Mononuclear cell (primary cell): ENCODE measurements around the gene KHDC3L. TPM values are rescaled to one million over a fixed set of nuclear protein-coding genes. Genes with fewer than 3 reads are reported as not detected.

ENCODE experiments used
- H3K27me3 ChIP-seq: 2 replicates; pipeline ENCODE4 v1.6.0; 2011; ENCODE audit warnings: low read length, control low read depth; ENCODE audit not compliant: insufficient read depth
- H3K4me1 ChIP-seq: 2 replicates; pipeline ENCODE4 v1.5.1; 2011; ENCODE audit warnings: mild to moderate bottlenecking, low read length, control low read depth; ENCODE audit not compliant: insufficient read depth
- H3K4me3 ChIP-seq: 2 replicates; pipeline ENCODE4 v1.5.1; 2011; ENCODE audit warnings: mild to moderate bottlenecking, low read length, moderate library complexity
- H3K9me3 ChIP-seq: 2 replicates; pipeline ENCODE4 v1.5.1; 2011; ENCODE audit warnings: low read depth, mild to moderate bottlenecking, control low read depth, low read length
- total RNA-seq: library from RNA; depleted of rRNA; stranded (reverse); fragments of >200 nt; gene quantifications from one replicate; pipeline ENCODE4 v1.2.3, GENCODE V29; 2012

KHDC3L gene
- total RNA-seq = not detected

- Histone ChIP-seq H3K4me1 (no peaks in the 10 kb centered on the region), H3K27me3 (no peaks in the 10 kb centered on the region), H3K9me3 (no peaks in the 10 kb centered on the region), H3K4me3 (no peak within 1 kb of the TSS)
These were observed at the start of gene KHDC3L for GRCh38 chr6:73362358-73362757. Gene KHDC3L (plus strand): TSS chr6:73362658. CDS start chr6:73362730, 72 bp downstream.

GRCh38 chr6:73314577-73315492 is 47.6 kb upstream of the KHDC3L start:
- H3K9me3 ChIP-seq = no peaks in the 10 kb centered on the region
- no peak overlapping the region for H3K4me3 ChIP-seq
- peaks cover 28% of the 10 kb centered on the region for H3K27me3 ChIP-seq
- H3K4me1 ChIP-seq = peaks cover 8% of the 10 kb centered on the region

GRCh38 chr6:73323323-73323722 is 39.1 kb upstream of the KHDC3L start:
- no peaks in the 10 kb centered on the region for H3K4me1 ChIP-seq
- no peaks in the 10 kb centered on the region for H3K27me3 ChIP-seq
- no peak overlapping the region for H3K4me3 ChIP-seq
- no peaks in the 10 kb centered on the region for H3K9me3 ChIP-seq

- Histone ChIP-seq H3K27me3 (no peaks in the 10 kb centered on the region), H3K4me3 (no peak overlapping the region), H3K9me3 (no peaks in the 10 kb centered on the region), H3K4me1 (no peaks in the 10 kb centered on the region)
These were observed 36.8 kb upstream of the KHDC3L start for GRCh38 chr6:73325656-73326055.

GRCh38 chr6:73328790-73329189 is 33.7 kb upstream of the KHDC3L start:
- Histone ChIP-seq H3K4me1 (no peaks in the 10 kb centered on the region), H3K27me3 (peaks cover 3% of the 10 kb centered on the region), H3K4me3 (no peak overlapping the region), H3K9me3 (no peaks in the 10 kb centered on the region)

GRCh38 chr6:73329201-73329600 is 33.3 kb upstream of the KHDC3L start:
- Histone ChIP-seq H3K9me3 (no peaks in the 10 kb centered on the region), H3K27me3 (peaks cover 3% of the 10 kb centered on the region), H3K4me1 (no peaks in the 10 kb centered on the region), H3K4me3 (no peak overlapping the region)

- H3K4me3 ChIP-seq = no peak overlapping the region
- no peaks in the 10 kb centered on the region for H3K4me1 ChIP-seq
- H3K9me3 ChIP-seq = no peaks in the 10 kb centered on the region
- no peaks in the 10 kb centered on the region for H3K27me3 ChIP-seq
These were observed 23.1 kb upstream of the KHDC3L start for GRCh38 chr6:73339340-73339739.

- Histone ChIP-seq H3K4me1 (no peaks in the 10 kb centered on the region), H3K4me3 (no peak overlapping the region)
These were observed 22.4 kb upstream of the KHDC3L start for GRCh38 chr6:73340048-73340447.

GRCh38 chr6:73341335-73341734 is 21.1 kb upstream of the KHDC3L start:
- Histone ChIP-seq H3K9me3 (no peaks in the 10 kb centered on the region), H3K4me3 (no peak overlapping the region), H3K27me3 (no peaks in the 10 kb centered on the region), H3K4me1 (no peaks in the 10 kb centered on the region)

More at GRCh38 chr6:73340048-73340447, 22.4 kb upstream of the KHDC3L start:
- H3K9me3 ChIP-seq = no peaks in the 10 kb centered on the region
- H3K27me3 ChIP-seq = no peaks in the 10 kb centered on the region

GRCh38 chr6:73342174-73342573 is 20.3 kb upstream of the KHDC3L start:
- Histone ChIP-seq H3K4me1 (no peaks in the 10 kb centered on the region), H3K27me3 (no peaks in the 10 kb centered on the region), H3K4me3 (no peak overlapping the region), H3K9me3 (no peaks in the 10 kb centered on the region)

- peaks cover 2% of the 10 kb centered on the region for H3K27me3 ChIP-seq
- no peaks in the 10 kb centered on the region for H3K4me1 ChIP-seq
- no peak overlapping the region for H3K4me3 ChIP-seq
- H3K9me3 ChIP-seq = no peaks in the 10 kb centered on the region
These were observed 19.3 kb upstream of the KHDC3L start for GRCh38 chr6:73343164-73343563.

- Histone ChIP-seq H3K27me3 (peaks cover 30% of the 10 kb centered on the region), H3K4me1 (no peaks in the 10 kb centered on the region), H3K4me3 (no peak overlapping the region), H3K9me3 (no peaks in the 10 kb centered on the region)
These were observed 13.8 kb upstream of the KHDC3L start for GRCh38 chr6:73348550-73349204.

GRCh38 chr6:73349311-73349710 is 13.1 kb upstream of the KHDC3L start:
- H3K27me3 ChIP-seq = peaks cover 30% of the 10 kb centered on the region
- H3K4me1 ChIP-seq = no peaks in the 10 kb centered on the region
- no peaks in the 10 kb centered on the region for H3K9me3 ChIP-seq
- H3K4me3 ChIP-seq = no peak overlapping the region

GRCh38 chr6:73353636-73354593 is 8.5 kb upstream of the KHDC3L start, which contains the start of gene DPPA5:
Gene DPPA5 (minus strand): TSS chr6:73354276. CDS start chr6:73354225, 51 bp downstream.
- peaks cover 20% of the 10 kb centered on the region for H3K27me3 ChIP-seq
- H3K4me3 ChIP-seq = no peak within 1 kb of the TSS
- H3K9me3 ChIP-seq = no peaks in the 10 kb centered on the region

More at GRCh38 chr6:73353636-73354593, 8.5 kb upstream of the KHDC3L start, which contains the start of gene DPPA5:
- H3K4me1 ChIP-seq = no peaks in the 10 kb centered on the region
